ENCODE data around the gene ARHGAP4.

Gene ARHGAP4

DNA sequence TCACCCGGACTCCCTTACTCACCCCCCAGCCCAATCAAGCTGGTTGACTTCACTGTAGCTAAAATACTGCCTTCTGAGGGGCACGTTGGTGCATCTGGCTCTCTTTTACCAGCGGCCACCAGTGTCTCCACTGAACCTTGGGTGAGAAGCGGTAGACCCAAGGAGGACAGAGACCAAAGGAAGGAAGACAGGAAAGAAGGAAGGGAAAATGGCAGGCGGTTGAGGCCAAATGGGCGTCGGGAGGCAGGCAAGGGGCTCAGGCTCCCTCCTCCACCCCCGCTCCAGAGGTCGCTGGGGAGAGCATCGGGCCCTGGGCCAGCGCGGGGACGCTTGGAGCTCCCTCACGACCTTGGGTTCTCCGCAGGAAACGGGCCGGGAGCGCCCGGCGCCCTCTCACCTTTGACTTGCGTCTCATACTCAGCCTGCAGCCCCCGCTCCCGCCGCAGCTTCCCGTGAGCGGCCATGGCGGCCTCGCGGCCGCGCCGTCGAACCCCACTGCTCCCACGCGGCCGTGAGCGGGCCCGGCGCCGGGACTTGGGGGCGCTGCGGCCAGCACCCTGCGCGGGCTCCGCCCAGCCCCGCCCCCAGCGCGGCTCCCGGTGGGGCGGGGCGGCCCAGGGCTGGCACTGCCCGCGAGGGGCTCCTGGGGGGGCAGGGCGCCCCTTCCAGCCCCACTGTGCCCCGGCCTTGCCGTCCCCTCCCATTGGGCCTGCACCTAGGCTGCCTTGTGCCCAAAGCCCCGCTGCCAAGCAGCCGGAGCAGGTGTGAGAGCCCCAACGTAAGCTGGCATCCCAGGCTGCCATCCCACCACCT, at the start of gene ARHGAP4:
Gene ARHGAP4, minus strand, starts transcription at position 526 of the 813 bp plus-strand sequence. Its CDS starts 62 bp downstream, at position 464.
- DNase-seq (ENCODE audit: insufficient read length, low spot score) = no peak
- FAIRE-seq = no peak
- TF ChIP-seq POLR2A (IDR thresholded peaks at IDR 0.05; ENCODE audit: low read depth, low read length) = no peak

DNA sequence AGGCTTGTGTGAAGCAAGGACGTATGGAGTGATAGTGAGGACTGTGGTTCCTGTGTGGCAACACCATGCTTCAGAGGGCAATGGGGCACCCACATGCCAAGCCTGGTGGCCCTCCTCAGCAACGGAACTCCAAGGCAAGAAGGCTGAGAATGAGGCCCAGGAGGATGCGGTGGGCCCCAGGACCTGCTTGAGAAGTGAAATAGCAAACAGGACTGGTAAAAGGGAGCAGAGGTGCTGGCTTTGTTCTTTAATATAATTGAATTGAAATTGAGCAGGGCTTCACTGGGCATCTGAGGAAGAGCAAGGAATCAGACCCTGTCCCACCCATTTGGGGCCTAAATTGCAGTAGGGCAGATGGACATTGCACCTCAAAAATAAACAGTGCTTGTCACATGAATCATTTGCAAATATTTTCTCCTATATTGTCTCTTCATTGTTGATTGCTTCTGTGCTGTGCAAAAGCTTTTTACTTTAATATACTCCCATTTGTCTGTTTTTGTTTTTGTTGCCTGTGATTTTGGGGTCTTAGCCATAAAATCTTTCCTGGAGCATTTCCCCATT, 48.7 kb upstream of the ARHGAP4 start:
- DNase-seq (ENCODE audit: insufficient read length, low spot score) (no peak), FAIRE-seq (no peak)
- no peak for TF ChIP-seq POLR2A (IDR thresholded peaks at IDR 0.05; ENCODE audit: low read depth, low read length)

DNA sequence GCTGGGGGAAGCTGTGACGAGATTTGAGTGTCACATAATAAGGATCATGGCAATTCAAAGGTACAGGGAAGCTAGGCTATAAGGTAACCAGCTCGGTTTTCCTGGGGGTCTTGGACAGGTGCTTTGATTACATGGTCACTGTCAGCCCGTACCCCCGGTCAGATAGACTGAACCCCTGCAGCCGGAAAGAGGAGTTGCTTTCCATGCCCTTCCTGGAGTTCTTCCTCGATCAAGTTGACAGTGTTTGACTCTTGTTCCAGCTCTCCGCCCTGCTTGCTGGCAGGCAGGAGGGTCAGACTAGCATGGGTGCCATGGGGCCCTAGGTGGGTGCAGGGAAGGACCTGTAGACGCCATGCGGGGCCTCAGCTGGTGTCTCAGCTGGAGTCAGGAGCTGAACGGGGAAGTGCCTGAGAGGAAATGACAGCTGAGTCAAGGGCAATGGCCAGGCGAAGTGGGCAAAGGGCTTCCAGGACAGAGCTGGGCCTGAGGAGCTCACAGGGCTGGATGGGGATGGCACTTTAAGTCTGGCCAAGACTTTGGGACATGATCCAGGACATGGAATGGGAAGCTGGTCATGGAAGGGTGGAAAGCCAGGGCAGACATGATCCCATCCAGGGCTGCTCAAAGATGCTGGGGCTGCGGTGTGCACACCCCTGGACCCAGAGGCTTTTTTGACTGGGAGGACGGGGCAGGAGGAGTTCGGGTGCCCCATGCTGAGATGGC, 48.1 kb upstream of the ARHGAP4 start:
- no peak for TF ChIP-seq POLR2A (IDR thresholded peaks at IDR 0.05; ENCODE audit: low read depth, low read length)
- DNase-seq (ENCODE audit: insufficient read length, low spot score) (no peak), FAIRE-seq (no peak)

DNA sequence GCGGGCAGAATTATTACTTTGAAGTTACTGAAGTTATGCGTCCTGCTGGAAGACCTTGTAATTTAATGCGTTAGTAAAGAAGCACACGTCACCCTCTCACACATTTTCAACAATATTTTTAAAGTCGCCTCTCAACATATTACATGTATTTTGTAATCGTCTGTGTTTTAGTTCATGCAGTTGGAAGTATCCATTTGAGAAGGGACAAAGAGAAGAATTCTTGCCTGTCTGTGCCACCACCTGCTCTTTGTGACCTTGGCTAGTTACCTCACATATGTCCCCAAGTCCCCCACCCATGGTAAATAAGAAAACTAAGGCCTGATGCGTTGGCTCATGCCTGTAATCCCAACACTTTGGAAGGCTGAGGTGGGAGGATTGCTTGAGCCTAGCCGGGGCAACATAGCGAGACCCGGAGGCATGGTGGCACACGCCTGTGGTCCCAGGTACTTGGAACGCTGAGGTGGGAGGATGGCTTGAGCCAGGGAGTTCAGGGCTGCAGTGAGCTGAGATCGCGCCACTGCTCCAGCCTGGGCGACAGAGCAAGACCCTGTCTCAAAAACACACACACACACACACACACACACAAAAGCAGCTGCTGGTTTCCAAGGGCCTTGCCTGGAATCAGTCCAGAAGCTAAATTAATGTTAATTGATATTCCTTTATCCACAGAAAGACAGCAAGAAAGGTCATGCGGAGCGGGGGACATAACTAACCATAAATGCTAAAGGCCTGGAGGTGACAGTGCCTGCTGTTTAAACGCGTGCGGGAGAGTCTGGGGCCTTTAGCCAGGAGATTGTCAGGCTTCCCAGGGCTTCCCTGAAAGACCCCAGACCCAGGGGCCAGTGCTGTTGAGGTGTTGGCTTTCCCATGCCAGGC, 47.3 kb upstream of the ARHGAP4 start:
- FAIRE-seq = no peak
- no peak for DNase-seq (ENCODE audit: insufficient read length, low spot score)

DNA sequence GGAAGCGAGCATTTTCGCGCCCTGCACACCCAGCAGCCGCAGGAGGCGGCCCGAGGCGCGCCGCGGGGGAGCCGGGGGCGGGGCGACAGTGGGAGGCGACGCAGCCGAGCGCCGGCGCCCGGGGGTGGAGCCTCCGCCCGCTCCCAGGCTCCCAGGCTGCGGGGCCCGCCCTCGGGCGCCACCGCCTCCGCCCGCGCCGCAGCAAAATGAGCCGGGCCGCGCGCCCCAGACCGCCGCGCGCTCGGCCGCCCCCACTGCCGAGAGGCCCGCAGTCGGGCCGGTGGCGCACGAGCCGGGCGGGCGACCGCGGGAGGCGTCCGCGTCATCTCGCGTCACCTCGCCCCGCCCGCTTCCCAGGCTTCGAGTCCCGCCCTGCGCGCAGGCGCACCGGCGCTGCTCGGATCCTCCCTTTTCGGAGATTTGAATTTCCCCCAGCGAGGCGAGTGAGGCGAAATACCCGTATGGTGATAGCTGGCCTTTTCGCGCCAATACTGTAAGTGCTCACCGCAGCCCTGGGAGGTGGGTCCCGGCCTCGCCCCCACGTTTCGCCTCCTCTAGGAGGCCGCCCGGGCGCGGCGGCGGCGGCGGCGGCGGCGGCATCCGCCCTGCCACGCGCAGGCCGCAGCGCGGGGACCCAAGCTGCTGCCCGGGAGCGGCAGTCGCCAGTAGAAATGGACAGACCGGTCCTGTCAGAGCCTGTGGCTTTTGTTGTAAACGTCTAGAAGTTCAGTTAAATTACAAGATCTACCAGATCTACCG, 46.5 kb upstream of the ARHGAP4 start, which contains the start of gene TMEM187:
Gene TMEM187, plus strand, starts transcription at position 387 of the 759 bp plus-strand sequence. CDS start 9,309 bp downstream, outside the sequence.
- FAIRE-seq (no peak), DNase-seq (ENCODE audit: insufficient read length, low spot score) (peak; percentile 86)

More for the DNA sequence above, 47.3 kb upstream of the ARHGAP4 start:
- TF ChIP-seq POLR2A (IDR thresholded peaks at IDR 0.05; ENCODE audit: low read depth, low read length) = no peak

DNA sequence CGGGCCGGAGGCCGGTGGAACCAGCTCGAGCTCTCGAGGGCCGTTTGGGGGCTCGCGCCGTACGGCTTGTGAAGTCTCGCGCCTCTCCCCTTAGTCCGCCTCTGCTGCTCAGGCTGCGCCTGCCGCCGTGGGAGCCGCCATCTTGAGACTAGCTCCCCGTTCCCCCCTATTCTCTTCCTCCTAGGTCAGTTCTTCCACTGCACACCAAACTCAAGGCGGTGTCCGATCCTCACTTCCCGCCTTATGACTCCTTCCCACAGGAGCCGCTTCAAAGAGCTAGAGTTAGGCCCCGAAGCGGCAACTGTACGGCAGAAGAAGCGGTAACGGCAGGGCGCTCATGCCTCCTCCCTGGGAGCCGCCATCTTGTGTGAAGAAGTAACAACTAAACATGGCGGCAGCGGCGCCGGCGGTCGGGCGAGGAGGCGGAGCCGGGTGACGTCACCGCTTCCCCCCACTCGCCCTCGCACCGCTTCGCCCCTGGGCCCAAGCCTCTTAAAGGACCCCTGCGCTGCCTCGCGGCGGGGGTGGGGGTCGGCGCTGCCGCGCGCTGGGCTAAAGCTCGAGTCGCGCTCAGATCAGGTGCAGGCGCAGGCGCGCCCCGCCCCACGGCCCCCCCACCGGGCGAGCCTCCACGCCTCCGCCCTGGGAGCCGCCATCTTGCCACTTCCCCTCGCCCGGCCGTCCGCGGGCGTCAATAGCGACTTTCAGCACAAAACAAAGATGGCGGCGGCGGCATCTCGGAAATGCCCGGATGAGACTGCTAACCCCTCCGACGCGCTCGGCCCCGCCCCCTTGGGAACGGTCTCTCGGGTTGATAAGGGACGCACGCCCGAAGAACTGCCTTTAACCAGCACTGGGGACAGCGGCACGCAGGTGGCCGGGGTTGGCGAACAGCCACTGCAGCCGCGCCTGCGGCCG, 45.6 kb upstream of the ARHGAP4 start, which contains the start of gene HCFC1:
Gene HCFC1, minus strand, starts transcription at position 369 of the 918 bp plus-strand sequence. CDS start 978 bp downstream, outside the sequence.
- peak; percentile 41 for TF ChIP-seq POLR2A (IDR thresholded peaks at IDR 0.05; ENCODE audit: low read depth, low read length)
- peak; percentile 67 for DNase-seq (ENCODE audit: insufficient read length, low spot score)
- no peak for FAIRE-seq

More for the DNA sequence above, 46.5 kb upstream of the ARHGAP4 start, which contains the start of gene TMEM187:
- TF ChIP-seq POLR2A (IDR thresholded peaks at IDR 0.05; ENCODE audit: low read depth, low read length) = peak; percentile 39; the same call in 1 of the 2 replicates

DNA sequence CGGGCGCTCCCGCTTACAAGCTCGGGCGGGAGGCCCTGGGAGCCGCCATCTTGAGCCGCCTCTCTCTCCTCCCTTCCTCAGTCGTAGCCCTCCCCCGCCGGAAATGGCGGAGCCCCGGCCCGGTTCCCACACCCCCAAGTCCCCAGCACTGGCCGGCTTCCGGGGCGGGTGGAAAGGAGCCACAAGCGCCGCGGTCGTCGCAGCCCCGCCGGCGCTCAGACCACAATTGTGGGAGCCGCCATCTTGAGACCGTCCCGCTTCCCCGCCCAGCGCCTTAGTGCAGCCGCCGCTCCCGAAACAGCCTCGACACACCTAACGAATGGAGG, 45.0 kb upstream of the ARHGAP4 start:
- peak; percentile 33; the same call in 1 of the 2 replicates for TF ChIP-seq POLR2A (IDR thresholded peaks at IDR 0.05; ENCODE audit: low read depth, low read length)
- DNase-seq (ENCODE audit: insufficient read length, low spot score) = peak; percentile 76
- FAIRE-seq = no peak

DNA sequence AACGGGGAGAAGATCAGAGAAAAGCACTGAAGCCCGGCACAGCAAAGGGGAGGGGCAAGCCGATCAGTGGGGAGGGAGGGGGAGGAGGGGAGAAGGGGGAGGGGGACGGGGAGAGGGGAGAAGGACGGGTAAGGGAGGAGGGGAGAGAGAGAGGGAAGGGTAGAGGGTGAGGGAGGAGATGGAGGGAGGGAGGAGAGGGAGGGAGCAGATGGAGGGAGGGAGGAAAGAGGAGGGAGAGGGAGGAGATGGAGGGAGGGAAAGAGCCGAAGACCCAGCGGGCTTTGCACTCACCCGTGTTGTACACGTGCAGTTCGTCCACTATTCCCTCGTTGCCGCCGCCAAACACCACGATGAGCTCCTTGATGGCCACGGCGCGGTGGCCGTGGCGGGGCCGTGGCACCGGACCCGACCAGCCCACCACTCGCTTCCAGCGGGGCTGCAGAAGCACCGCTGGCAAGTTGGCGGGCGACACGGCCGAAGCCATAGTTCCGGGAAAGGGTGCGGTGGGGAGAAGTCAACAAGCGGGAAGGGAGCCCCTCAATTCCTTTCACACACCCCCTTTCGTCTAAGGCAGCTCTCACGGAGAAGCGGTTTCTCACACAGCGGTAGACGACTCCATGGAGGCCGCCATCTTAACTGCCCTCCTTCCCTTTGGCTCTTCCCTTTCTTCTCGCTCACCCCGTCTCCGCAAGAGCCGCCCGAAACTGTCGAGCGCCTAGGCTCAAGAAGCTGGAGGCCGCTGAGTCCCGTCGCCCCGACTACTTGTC, 44.5 kb upstream of the ARHGAP4 start:
- DNase-seq (ENCODE audit: insufficient read length, low spot score) (no peak), FAIRE-seq (no peak)
- TF ChIP-seq POLR2A (IDR thresholded peaks at IDR 0.05; ENCODE audit: low read depth, low read length) = peak; percentile 34; the same call in 1 of the 2 replicates

DNA sequence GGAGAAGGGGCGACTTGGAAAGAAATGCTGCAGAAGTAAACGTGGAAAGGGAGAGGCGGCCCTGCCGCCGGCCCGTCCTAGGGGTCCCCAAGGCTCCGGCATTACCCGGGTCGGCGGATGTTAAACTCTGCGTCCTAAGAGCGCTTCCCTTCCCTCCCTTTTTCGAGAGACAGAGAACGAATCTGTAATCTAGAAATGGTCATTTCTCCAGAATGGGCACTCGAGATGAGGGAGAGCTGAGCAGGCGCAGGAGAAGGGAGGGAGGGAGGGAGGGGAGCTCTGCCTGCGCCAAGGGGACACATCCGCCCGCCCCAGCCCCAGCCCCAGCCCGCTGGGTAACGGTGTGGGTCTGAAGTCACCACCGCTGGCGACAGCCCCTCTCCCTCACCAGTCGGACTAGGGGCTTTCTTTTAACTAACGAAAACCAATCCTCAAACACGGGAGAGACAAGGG, 43.9 kb upstream of the ARHGAP4 start:
- no peak for DNase-seq (ENCODE audit: insufficient read length, low spot score)

DNA sequence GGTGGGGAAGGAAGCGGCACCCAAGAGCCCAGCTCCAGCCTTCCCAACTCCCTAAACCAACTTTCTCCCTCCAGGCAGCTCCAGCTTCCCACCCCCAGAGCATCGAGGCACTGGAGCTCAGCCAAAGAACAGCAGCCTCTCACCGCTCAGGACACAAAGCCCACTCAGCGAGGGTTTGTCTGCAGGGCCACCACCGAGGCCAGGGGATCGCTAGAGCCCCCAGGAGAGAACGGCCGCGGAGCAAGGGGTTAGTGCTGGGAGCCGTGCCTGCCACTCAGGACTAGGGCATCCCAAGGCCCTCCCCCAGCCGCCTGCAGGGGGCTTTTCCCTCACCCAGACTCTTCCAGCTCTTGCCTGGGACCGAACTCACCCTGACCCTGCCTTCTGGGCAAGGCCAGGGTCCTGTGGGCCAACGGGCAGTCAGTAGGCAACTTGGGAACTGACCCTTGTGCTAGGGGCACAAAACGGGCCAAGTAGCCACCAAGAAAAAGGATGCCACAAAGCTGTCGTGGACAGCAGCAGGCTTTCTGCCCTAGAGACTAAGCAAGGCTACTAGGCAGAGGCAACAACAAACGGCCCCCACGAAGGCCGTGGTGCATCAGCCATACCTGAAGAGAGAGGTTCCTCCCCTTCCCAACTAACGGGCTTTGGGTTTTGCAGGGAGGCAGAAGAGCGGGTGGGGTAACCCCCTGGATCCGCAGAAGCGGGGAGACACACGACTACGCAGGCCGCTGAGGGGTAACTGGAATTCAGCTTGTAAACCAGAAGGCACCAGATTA, 43.2 kb upstream of the ARHGAP4 start:
- DNase-seq (ENCODE audit: insufficient read length, low spot score) = no peak
- FAIRE-seq = no peak
- TF ChIP-seq POLR2A (IDR thresholded peaks at IDR 0.05; ENCODE audit: low read depth, low read length) = no peak

More for the DNA sequence above, 43.9 kb upstream of the ARHGAP4 start:
- no peak for FAIRE-seq
- no peak for TF ChIP-seq POLR2A (IDR thresholded peaks at IDR 0.05; ENCODE audit: low read depth, low read length)

All from H54 (cell line).